ENCODE data around the gene FZD1. TPM values are rescaled to one million over a fixed set of nuclear protein-coding genes. Genes with fewer than 3 reads are reported as not detected.
"Not testable (repeated sequence)": the region's sequence is repeated elsewhere in the genome, so short reads cannot be mapped to it uniquely, and the experiment has no call there.

The FZD1 gene
- total RNA-seq, 2 experiments from 2014 or later = 0.06 to 0.17 TPM

- Mint-ChIP-seq H3K9me3 (no peaks in the 10 kb centered on the region), H3K4me3 (no peak overlapping the region), H3K27ac (no peak overlapping the region), H3K4me1 (no peaks in the 10 kb centered on the region), H3K27me3 (no peaks in the 10 kb centered on the region), H3K36me3 (no peaks in the 10 kb centered on the region)
- POLR2A ChIA-PET = no interaction called here
- no peak for ATAC-seq (ENCODE audit: low read depth)
- DNase-seq = no peak
Measured at GRCh38 chr7:91297939-91298338, 33.7 kb downstream of the FZD1 start.

- H3K4me3 Mint-ChIP-seq = no peak overlapping the region
- DNase-seq = no peak
- POLR2A ChIA-PET = no interaction called here
- H3K27ac Mint-ChIP-seq = no peak overlapping the region
- no peaks in the 10 kb centered on the region for H3K27me3 Mint-ChIP-seq
- no peaks in the 10 kb centered on the region for H3K9me3 Mint-ChIP-seq
- no peaks in the 10 kb centered on the region for H3K36me3 Mint-ChIP-seq
- H3K4me1 Mint-ChIP-seq = no peaks in the 10 kb centered on the region
- no peak for ATAC-seq (ENCODE audit: low read depth)
Measured at GRCh38 chr7:91299952-91300775, 35.9 kb downstream of the FZD1 start.

- Mint-ChIP-seq H3K4me3 (no peak overlapping the region), H3K4me1 (no peaks in the 10 kb centered on the region), H3K27me3 (no peaks in the 10 kb centered on the region), H3K9me3 (peaks cover 1% of the 10 kb centered on the region), H3K27ac (no peak overlapping the region), H3K36me3 (no peaks in the 10 kb centered on the region)
- no peak for DNase-seq
- POLR2A ChIA-PET = no interaction called here
- no peak for ATAC-seq (ENCODE audit: low read depth)
Measured at GRCh38 chr7:91302794-91303193, 38.6 kb downstream of the FZD1 start.

DNA sequence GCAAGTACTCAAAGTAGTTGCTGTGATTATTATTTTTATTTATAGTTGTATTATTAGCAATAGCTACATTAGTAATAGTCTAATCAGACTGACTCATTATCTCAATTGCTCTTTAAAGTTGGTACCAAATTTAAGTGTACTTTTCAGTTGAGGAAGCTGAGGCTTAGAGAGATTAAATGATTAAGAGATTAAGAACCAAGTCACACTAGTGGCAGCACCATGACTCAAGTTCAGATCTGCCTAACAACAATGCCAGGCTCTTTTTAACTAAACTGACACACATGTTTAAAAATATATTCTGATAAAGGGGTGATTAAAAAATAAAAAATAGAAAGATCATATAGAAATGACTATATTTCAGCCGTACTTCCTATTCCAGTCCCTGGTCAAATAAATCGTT lies 42.0 kb downstream of the FZD1 start:
- no peaks in the 10 kb centered on the region for H3K36me3 Mint-ChIP-seq
- POLR2A ChIA-PET = no interaction called here
- no peak for DNase-seq
- peaks cover 4% of the 10 kb centered on the region for H3K27me3 Mint-ChIP-seq
- no peaks in the 10 kb centered on the region for H3K4me1 Mint-ChIP-seq
- ATAC-seq (ENCODE audit: low read depth) = no peak
- H3K4me3 Mint-ChIP-seq = no peak overlapping the region
- no peak overlapping the region for H3K27ac Mint-ChIP-seq
- H3K9me3 Mint-ChIP-seq = peaks cover 1% of the 10 kb centered on the region

DNA sequence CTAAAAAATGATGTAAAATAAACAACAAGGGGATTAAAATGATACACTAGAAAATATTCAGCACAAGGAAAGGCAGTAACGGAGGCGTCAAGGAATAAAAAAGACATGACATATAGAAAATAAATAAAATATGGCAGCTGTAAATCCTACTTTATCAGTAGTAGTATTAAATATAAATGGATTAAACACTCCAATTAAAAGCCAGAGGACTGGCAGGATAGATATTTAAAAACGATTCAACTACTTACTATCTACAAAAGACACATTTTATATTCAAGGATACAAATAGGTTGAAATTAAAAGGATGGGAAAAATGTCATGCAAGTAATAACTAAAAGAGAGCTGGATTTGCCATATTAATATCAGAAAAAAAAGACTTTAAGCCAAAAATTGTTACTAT lies 43.2 kb downstream of the FZD1 start:
- ATAC-seq (ENCODE audit: low read depth) (no peak), DNase-seq (no peak)
- Mint-ChIP-seq H3K9me3 (peaks cover 1% of the 10 kb centered on the region), H3K4me1 (no peaks in the 10 kb centered on the region), H3K4me3 (no peak overlapping the region), H3K27me3 (peaks cover 4% of the 10 kb centered on the region), H3K36me3 (no peaks in the 10 kb centered on the region), H3K27ac (no peak overlapping the region)
- POLR2A ChIA-PET = no interaction called here

DNA sequence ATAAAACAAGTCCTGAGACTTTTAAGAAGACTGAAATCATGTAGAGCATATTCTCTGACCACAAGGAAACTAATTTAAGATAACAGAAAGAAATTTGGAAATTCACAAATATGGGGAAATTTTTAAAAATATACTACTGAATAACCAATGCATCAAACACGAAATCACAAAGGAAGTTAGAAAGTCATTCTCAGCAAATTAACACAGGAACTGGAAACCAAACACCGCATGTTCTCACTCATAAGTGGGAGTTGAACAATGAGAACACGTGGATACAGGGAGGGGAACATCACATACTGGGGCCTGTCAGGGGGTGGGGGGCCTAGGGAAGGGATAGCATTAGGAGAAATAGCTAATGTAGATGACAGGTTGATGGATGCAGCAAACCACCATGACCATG lies 44.0 kb downstream of the FZD1 start:
- H3K27me3 Mint-ChIP-seq; H3K4me3 Mint-ChIP-seq; H3K4me1 Mint-ChIP-seq; H3K27ac Mint-ChIP-seq; DNase-seq; ATAC-seq (ENCODE audit: low read depth); POLR2A ChIA-PET; H3K9me3 Mint-ChIP-seq; H3K36me3 Mint-ChIP-seq: not testable (repeated sequence)

- H3K27ac Mint-ChIP-seq = no peak overlapping the region
- DNase-seq (no peak), ATAC-seq (ENCODE audit: low read depth) (no peak)
- H3K4me1 Mint-ChIP-seq = no peaks in the 10 kb centered on the region
- no peaks in the 10 kb centered on the region for H3K36me3 Mint-ChIP-seq
- H3K9me3 Mint-ChIP-seq = peaks cover under 1% of the 10 kb centered on the region
- H3K4me3 Mint-ChIP-seq = no peak overlapping the region
- POLR2A ChIA-PET = no interaction called here
- peaks cover 4% of the 10 kb centered on the region for H3K27me3 Mint-ChIP-seq
Measured at GRCh38 chr7:91310830-91311460, 46.7 kb downstream of the FZD1 start.

DNA sequence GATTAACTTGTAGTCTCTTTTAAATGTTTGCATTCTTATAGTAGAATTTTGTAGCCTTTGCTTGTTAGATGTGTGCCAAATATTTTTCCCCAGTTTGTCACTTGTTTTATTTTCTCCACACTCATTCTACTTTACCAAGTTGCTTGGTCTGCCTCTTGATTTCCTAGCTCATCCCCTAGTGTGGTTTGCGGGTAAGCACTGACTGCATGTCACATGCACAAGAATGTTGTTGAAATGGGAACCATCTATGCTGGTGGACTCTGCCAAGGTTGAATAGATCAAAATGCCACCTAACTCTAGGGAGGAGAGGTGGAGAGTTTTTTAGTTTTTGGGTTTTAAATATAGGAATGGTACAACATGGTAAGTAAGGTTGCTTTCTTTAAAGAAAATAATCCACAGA lies 47.6 kb downstream of the FZD1 start:
- POLR2A ChIA-PET = no interaction called here
- no peak for DNase-seq
- Mint-ChIP-seq H3K36me3 (no peaks in the 10 kb centered on the region), H3K4me1 (no peaks in the 10 kb centered on the region), H3K9me3 (no peaks in the 10 kb centered on the region), H3K27me3 (peaks cover 4% of the 10 kb centered on the region), H3K4me3 (no peak overlapping the region), H3K27ac (no peak overlapping the region)
- ATAC-seq (ENCODE audit: low read depth) = no peak

DNA sequence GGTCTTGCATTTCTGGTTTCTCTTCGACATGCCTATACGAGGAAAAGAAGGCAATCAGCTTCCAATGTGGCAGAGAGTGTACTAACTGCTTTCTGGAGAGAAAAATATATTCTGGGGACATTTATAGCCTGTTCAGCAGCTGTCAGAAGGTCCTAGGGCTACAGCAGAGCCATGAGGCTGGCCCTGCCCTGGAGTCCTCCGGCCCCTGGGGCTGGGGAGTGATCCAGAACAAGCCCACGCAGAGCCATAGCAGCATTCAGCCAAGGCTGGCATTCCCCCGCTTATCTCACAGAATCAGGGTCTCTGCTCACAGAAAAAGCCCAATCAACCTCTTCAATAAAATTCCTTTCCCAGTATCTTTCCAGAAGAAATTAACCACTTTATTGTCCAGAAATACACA lies 48.9 kb downstream of the FZD1 start:
- no peaks in the 10 kb centered on the region for H3K4me1 Mint-ChIP-seq
- DNase-seq (no peak), ATAC-seq (ENCODE audit: low read depth) (no peak)
- no peak overlapping the region for H3K4me3 Mint-ChIP-seq
- no peaks in the 10 kb centered on the region for H3K9me3 Mint-ChIP-seq
- no peaks in the 10 kb centered on the region for H3K36me3 Mint-ChIP-seq
- POLR2A ChIA-PET = no interaction called here
- H3K27me3 Mint-ChIP-seq = peaks cover 3% of the 10 kb centered on the region
- no peak overlapping the region for H3K27ac Mint-ChIP-seq

- ATAC-seq (ENCODE audit: low read depth) (no peak), DNase-seq (no peak)
- Mint-ChIP-seq H3K9me3 (no peaks in the 10 kb centered on the region), H3K27me3 (no peaks in the 10 kb centered on the region), H3K36me3 (no peaks in the 10 kb centered on the region), H3K27ac (no peak overlapping the region), H3K4me3 (no peak overlapping the region), H3K4me1 (no peaks in the 10 kb centered on the region)
- POLR2A ChIA-PET = no interaction called here
Measured at GRCh38 chr7:91314591-91315323, 50.5 kb downstream of the FZD1 start.

DNA sequence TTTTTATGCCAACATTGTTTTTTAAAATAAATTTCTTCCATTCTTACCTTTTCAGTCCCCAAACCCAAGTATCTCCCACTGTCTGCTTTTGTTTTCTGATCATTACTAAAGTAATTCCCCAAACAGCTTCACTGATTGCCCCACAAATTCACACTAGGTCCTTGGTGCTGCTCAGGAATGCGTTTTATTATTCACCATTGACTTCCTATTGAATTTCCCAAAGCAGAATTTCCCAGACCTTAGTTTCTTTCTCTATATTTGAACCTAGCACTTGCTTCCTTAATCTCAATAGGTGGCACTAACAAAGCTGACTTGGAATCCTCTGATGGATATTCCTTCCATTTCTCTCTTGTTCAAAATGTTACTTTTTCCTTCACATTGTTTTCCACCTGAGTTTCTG lies 52.2 kb downstream of the FZD1 start:
- H3K4me1 Mint-ChIP-seq = no peaks in the 10 kb centered on the region
- H3K9me3 Mint-ChIP-seq = no peaks in the 10 kb centered on the region
- no peaks in the 10 kb centered on the region for H3K27me3 Mint-ChIP-seq
- H3K4me3 Mint-ChIP-seq = no peak overlapping the region
- H3K27ac Mint-ChIP-seq = no peak overlapping the region
- no peaks in the 10 kb centered on the region for H3K36me3 Mint-ChIP-seq
- POLR2A ChIA-PET = no interaction called here
- no peak for DNase-seq
- ATAC-seq (ENCODE audit: low read depth) = no peak

DNA sequence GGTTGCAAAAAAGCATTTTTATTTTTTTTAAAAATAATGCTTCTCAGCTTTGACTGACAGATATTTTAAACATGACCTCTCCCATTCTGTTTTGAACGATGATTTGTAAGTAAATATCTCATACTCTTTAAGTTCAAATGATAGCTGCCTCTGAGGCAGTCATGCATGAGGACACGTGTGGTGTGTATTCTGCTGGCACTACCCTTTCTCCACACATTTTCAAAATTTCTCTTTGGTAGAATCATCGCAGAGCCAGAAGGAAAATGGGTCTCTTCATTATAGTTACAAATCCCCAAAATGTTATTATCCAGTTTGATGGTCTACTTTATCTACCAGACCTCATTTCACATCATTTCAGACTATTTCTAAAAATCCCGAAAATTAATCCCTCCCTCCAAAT lies 55.1 kb downstream of the FZD1 start:
- no peak for ATAC-seq (ENCODE audit: low read depth)
- DNase-seq = no peak
- no peak overlapping the region for H3K27ac Mint-ChIP-seq
- H3K9me3 Mint-ChIP-seq = no peaks in the 10 kb centered on the region
- no peaks in the 10 kb centered on the region for H3K4me1 Mint-ChIP-seq
- no peak overlapping the region for H3K4me3 Mint-ChIP-seq
- POLR2A ChIA-PET = no interaction called here
- no peaks in the 10 kb centered on the region for H3K27me3 Mint-ChIP-seq
- no peaks in the 10 kb centered on the region for H3K36me3 Mint-ChIP-seq

DNA sequence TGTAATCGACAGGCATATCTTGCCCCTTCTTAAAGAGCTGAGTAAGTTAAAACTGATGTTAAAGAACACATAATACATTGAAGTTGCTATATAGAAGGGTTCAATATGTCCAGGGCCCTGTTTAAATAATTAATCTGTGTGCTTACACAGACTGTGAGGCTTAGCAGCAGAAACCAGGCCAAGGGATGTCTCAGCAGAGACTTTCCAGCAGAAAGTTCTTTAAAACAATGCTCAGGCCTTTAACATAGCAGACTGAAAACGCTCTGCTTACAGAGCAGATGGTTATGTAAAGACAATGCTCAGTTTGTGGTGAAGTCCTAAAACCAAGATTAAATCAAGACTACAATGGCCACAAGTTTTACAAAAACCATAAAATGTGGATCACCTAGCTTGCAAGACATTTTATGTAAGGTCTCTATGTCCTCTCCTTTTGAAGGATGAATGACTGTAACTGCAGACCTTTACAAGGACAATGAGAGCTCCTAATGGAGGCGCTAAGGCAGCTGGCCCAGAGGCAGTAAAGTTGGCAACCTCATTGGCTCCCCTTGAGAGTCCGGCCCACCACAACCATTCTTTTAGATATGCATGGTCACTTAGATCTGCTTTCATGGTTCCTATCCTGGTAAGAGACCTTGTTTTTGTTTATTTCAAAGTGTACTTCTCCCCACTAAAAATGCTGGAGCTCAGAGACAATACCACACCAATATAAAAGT lies 56.3 kb downstream of the FZD1 start:
- H3K36me3 Mint-ChIP-seq = no peaks in the 10 kb centered on the region
- no peak overlapping the region for H3K4me3 Mint-ChIP-seq
- no peak overlapping the region for H3K27ac Mint-ChIP-seq
- no peak for DNase-seq
- no peaks in the 10 kb centered on the region for H3K4me1 Mint-ChIP-seq
- H3K27me3 Mint-ChIP-seq = no peaks in the 10 kb centered on the region
- no peak for ATAC-seq (ENCODE audit: low read depth)
- POLR2A ChIA-PET = no interaction called here
- H3K9me3 Mint-ChIP-seq = no peaks in the 10 kb centered on the region

Data from activated naive CD8-positive, alpha-beta T cell treated with anti-CD3 and anti-CD28 coated beads, Interleukin-2, amount 10 ng/mL, durations not matched to agents 7 days and 5 days (primary cell).